Measurements from ENCODE around the gene THAP2. TPM values are rescaled to one million over a fixed set of nuclear protein-coding genes. Genes with fewer than 3 reads are reported as not detected.

THAP2 gene
- total RNA-seq, 6 experiments from 2014 or later: 1.3 to 3.2 (median 2.0) TPM

- no peak overlapping the region for H3K27ac ChIP-seq
- H3K4me1 ChIP-seq: no peaks in the 10 kb centered on the region
- H3K4me3 ChIP-seq: no peak overlapping the region
- intact Hi-C loops (cut with DNase I): no loop called here
- H3K36me3 ChIP-seq: peaks cover 0 to 90% (median 23%) of the 10 kb centered on the region in 4 donors
- WGBS (ENCODE audit: insufficient coverage, low coverage, low lambda C conversion rate, missing lambda C conversion rate): no CpG with 5 or more reads among the region's 2 CpGs
- DNase-seq: no peak
- TF ChIP-seq POLR2A (IDR thresholded peaks at IDR 0.05) (no peak), CTCF (IDR thresholded peaks at IDR 0.05) (no peak)
- no peak for ATAC-seq
- no peaks in the 10 kb centered on the region for H3K27me3 ChIP-seq
- no peaks in the 10 kb centered on the region for H3K9me3 ChIP-seq
Observed at GRCh38 chr12:71640316-71640715, 23.8 kb upstream of the THAP2 start.

GRCh38 chr12:71641390-71641789, 22.7 kb upstream of the THAP2 start:
- Histone ChIP-seq H3K9me3 (no peaks in the 10 kb centered on the region), H3K36me3 (peaks cover 0 to 82% (median 18%) of the 10 kb centered on the region in 4 donors), H3K4me3 (no peak overlapping the region), H3K27ac (no peak overlapping the region), H3K4me1 (no peaks in the 10 kb centered on the region), H3K27me3 (no peaks in the 10 kb centered on the region)
- DNase-seq (no peak), ATAC-seq (no peak)
- 70% methylated on average over 2 of the region's 2 CpGs for WGBS (ENCODE audit: insufficient coverage, low coverage, low lambda C conversion rate, missing lambda C conversion rate)
- no peak for TF ChIP-seq POLR2A (IDR thresholded peaks at IDR 0.05)
- intact Hi-C loops (cut with DNase I): no loop called here

- Histone ChIP-seq H3K27ac (no peak overlapping the region), H3K36me3 (peaks cover 0 to 82% (median 21%) of the 10 kb centered on the region in 4 donors), H3K4me1 (no peaks in the 10 kb centered on the region), H3K27me3 (no peaks in the 10 kb centered on the region), H3K9me3 (no peaks in the 10 kb centered on the region), H3K4me3 (no peak overlapping the region)
- ATAC-seq: no peak
- TF ChIP-seq CTCF (IDR thresholded peaks at IDR 0.05): no peak
- TF ChIP-seq POLR2A (IDR thresholded peaks at IDR 0.05): no peak
- DNase-seq: no peak
- intact Hi-C loops (cut with DNase I): no loop called here
- WGBS (ENCODE audit: insufficient coverage, low coverage, low lambda C conversion rate, missing lambda C conversion rate): 84% methylated on average over 2 of the region's 2 CpGs
Observed at GRCh38 chr12:71642264-71642663, 21.8 kb upstream of the THAP2 start.

- peak in 2 of 4 donors; percentile 34 to 36 for ATAC-seq
- Histone ChIP-seq H3K4me1 (no peaks in the 10 kb centered on the region), H3K27me3 (no peaks in the 10 kb centered on the region), H3K4me3 (no peak overlapping the region), H3K9me3 (no peaks in the 10 kb centered on the region), H3K36me3 (peaks cover 0 to 65% (median 20%) of the 10 kb centered on the region in 4 donors), H3K27ac (no peak overlapping the region)
- DNase-seq: no peak
- 80% methylated on average over 3 of the region's 3 CpGs for WGBS (ENCODE audit: insufficient coverage, low coverage, low lambda C conversion rate, missing lambda C conversion rate)
- intact Hi-C loops (cut with DNase I): no loop called here
- TF ChIP-seq CTCF (IDR thresholded peaks at IDR 0.05) (no peak), POLR2A (IDR thresholded peaks at IDR 0.05) (no peak)
Observed at GRCh38 chr12:71645268-71645667, 18.8 kb upstream of the THAP2 start.

- intact Hi-C loops (cut with DNase I): no loop called here
- no peak for ATAC-seq
- H3K36me3 ChIP-seq: peaks cover 0 to 53% (median 12%) of the 10 kb centered on the region in 4 donors
Observed at GRCh38 chr12:71646512-71646911, 17.6 kb upstream of the THAP2 start.

More at GRCh38 chr12:71646512-71646911, 17.6 kb upstream of the THAP2 start:
- Histone ChIP-seq H3K4me1 (no peaks in the 10 kb centered on the region), H3K27ac (no peak overlapping the region), H3K27me3 (no peaks in the 10 kb centered on the region), H3K4me3 (no peak overlapping the region), H3K9me3 (no peaks in the 10 kb centered on the region)
- TF ChIP-seq CTCF (IDR thresholded peaks at IDR 0.05): no peak
- TF ChIP-seq POLR2A (IDR thresholded peaks at IDR 0.05): no peak
- WGBS (ENCODE audit: insufficient coverage, low coverage, low lambda C conversion rate, missing lambda C conversion rate): 100% methylated on average over 3 of the region's 3 CpGs
- no peak for DNase-seq

Measured in right lobe of liver (tissue), 6 donors.